Astrocyte of the cerebellum (primary cell): Measurements from ENCODE around the gene SLC29A3.

ENCODE experiments used
- DNase-seq: peaks from one replicate; pipeline ENCODE4 v3.0.0-alpha.2; 2011; ENCODE audit warnings: low read depth
- H3K4me3 ChIP-seq: 2 replicates; pipeline ENCODE4 v1.5.1; 2011; ENCODE audit warnings: mild to moderate bottlenecking, low read depth, low read length, moderate library complexity
- in situ Hi-C: cut with HindIII; loops from 2 replicates; pipeline ENCODE4 v1.10.0; 2017; ENCODE audit warnings: low sequenced_read_pairs
- TF ChIP-seq, protein P1 (sequence below): IDR thresholded peaks from 2 replicates; pipeline ENCODE4 v1.5.1; 2012; ENCODE audit warnings: low read length, low read depth, moderate library complexity, mild to moderate bottlenecking; ENCODE audit errors: missing control alignments

The SLC29A3 gene

GRCh38 chr10:71370031-71370430, 51.0 kb downstream of the SLC29A3 start:
- in situ Hi-C loops: no loop called here
- DNase-seq: no peak
- H3K4me3 ChIP-seq: no peak overlapping the region
- TF ChIP-seq, protein P1, sequence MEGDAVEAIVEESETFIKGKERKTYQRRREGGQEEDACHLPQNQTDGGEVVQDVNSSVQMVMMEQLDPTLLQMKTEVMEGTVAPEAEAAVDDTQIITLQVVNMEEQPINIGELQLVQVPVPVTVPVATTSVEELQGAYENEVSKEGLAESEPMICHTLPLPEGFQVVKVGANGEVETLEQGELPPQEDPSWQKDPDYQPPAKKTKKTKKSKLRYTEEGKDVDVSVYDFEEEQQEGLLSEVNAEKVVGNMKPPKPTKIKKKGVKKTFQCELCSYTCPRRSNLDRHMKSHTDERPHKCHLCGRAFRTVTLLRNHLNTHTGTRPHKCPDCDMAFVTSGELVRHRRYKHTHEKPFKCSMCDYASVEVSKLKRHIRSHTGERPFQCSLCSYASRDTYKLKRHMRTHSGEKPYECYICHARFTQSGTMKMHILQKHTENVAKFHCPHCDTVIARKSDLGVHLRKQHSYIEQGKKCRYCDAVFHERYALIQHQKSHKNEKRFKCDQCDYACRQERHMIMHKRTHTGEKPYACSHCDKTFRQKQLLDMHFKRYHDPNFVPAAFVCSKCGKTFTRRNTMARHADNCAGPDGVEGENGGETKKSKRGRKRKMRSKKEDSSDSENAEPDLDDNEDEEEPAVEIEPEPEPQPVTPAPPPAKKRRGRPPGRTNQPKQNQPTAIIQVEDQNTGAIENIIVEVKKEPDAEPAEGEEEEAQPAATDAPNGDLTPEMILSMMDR: no peak

GRCh38 chr10:71371750-71372166, 52.7 kb downstream of the SLC29A3 start:
- TF ChIP-seq, protein P1: no peak
- H3K4me3 ChIP-seq: no peak overlapping the region
- in situ Hi-C loops: no loop called here
- no peak for DNase-seq

DNA sequence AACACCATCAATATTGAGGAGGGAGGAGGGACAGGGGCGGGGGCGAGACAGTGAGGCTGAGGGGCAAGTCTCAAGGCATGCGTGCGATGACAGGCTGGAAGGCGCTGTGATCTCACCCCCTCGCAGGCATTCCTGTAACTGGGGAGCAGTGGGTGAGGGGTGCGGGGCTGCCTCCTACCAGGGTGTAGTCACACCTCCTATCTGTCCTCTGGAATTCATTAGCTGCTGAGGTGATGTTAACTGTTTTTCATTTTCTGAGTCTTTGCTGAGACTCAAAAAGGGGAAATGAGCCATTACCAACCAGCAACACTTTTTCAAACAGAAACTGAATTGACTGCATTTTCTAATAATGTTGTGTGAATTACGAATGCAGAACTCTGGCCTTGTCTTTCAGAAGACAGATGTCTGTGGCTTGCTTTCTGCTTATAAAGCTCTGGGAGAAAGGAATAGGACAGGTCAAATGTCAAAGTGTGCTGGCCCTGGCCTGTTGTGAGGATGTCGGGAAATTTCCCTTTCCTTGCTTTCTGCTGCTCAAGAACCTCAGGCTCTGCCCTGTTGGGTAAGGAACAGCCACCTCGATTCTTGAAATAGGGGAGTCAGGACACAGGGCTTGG, 53.9 kb downstream of the SLC29A3 start:
- TF ChIP-seq, protein P1: no peak
- DNase-seq: no peak
- H3K4me3 ChIP-seq: no peak overlapping the region
- in situ Hi-C loops: no loop called here

GRCh38 chr10:71374481-71375233, 55.6 kb downstream of the SLC29A3 start:
- in situ Hi-C loops: loop anchor here (25.0 kb wide), 1 partner anchor 213 kb away; no protein-coding TSS in a partner anchor
- TF ChIP-seq, protein P1: no peak
- H3K4me3 ChIP-seq: no peak overlapping the region
- DNase-seq: no peak

GRCh38 chr10:71375952-71376351, 56.9 kb downstream of the SLC29A3 start:
- in situ Hi-C loops: loop anchor here (25.0 kb wide), 1 partner anchor 211 kb away; no protein-coding TSS in a partner anchor
- no peak overlapping the region for H3K4me3 ChIP-seq
- DNase-seq: no peak
- TF ChIP-seq, protein P1: no peak

DNA sequence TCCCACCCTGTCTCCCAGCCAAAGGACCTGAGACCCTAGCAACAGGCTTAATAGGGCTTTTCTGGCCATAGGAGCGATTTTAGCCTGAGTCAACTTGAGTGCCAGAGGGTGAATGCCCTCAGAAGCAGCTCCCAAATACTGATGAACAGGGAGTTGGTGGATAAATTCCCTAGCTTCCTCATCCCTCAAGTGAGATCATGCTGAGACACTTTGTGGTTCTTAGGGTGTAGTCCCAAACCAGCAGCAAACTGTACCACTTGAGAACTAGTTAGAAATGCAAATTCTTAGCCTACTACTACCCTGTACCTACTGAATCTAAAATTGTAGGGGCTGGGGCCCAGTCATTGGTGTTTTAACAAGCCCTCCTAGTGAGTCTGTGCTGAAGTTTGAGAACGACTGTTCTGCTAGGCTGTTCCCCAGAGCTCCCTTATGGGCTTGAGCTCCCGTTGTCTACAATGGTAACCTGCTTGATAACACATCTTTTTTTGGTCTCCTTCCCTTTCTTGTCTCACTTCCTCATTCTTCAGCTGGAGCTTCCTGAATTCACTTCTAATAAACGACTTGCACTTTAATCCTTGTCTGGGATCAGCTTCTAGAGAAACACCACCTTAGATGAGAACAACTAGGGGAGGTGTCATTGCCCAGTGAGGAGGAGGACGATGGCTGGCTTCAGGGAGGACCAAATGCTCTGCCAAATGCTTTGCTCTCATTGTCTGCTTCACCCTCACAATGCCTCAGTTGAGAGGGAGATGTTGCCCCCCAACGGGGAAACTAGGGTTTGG, 59.5 kb downstream of the SLC29A3 start:
- no peak overlapping the region for H3K4me3 ChIP-seq
- TF ChIP-seq, protein P1: no peak
- in situ Hi-C loops: loop anchor here (25.0 kb wide), 1 partner anchor 209 kb away; no protein-coding TSS in a partner anchor
- no peak for DNase-seq
